Ishikawa (cell line): Measurements from ENCODE around the gene NPAS2.

Source experiments
- CEBPB ChIP-seq: IDR thresholded peaks from 2 replicates; pipeline ENCODE4 v1.6.1; 2012
- CREB1 ChIP-seq: IDR thresholded peaks from 2 replicates; pipeline ENCODE4 v1.6.1; 2012; ENCODE audit warnings: low read depth
- EGR1 ChIP-seq: IDR thresholded peaks from 2 replicates; pipeline ENCODE4 v1.6.1; 2012
- EP300 ChIP-seq: IDR thresholded peaks from 2 replicates; pipeline ENCODE4 v1.6.1; 2012; ENCODE audit warnings: borderline replicate concordance
- FOXM1 ChIP-seq: IDR thresholded peaks from 2 replicates; pipeline ENCODE4 v1.6.1; 2012; ENCODE audit warnings: low read depth, borderline replicate concordance
- NFIC ChIP-seq: IDR thresholded peaks from 2 replicates; pipeline ENCODE4 v1.6.1; 2012
- RAD21 ChIP-seq: IDR thresholded peaks from 2 replicates; pipeline ENCODE4 v1.6.1; 2012; ENCODE audit warnings: low read depth
- TAF1 ChIP-seq: IDR thresholded peaks from 2 replicates; pipeline ENCODE4 v1.6.1; 2012; ENCODE audit warnings: low read depth, mild to moderate bottlenecking
- TCF12 ChIP-seq: IDR thresholded peaks from 2 replicates; pipeline ENCODE4 v1.6.1; 2012; ENCODE audit warnings: low read depth
- TEAD4 ChIP-seq: IDR thresholded peaks from 2 replicates; pipeline ENCODE4 v1.6.1; 2012
- USF1 ChIP-seq: IDR thresholded peaks from 2 replicates; pipeline ENCODE4 v1.6.1; 2012
- YY1 ChIP-seq: IDR thresholded peaks from 2 replicates; pipeline ENCODE4 v1.6.1; 2012; ENCODE audit warnings: low read depth
- ZBTB7A ChIP-seq: IDR thresholded peaks from 2 replicates; pipeline ENCODE4 v1.6.1; 2012; ENCODE audit warnings: low read depth
- TF ChIP-seq, protein P1 (sequence below): IDR thresholded peaks from 2 replicates; pipeline ENCODE4 v1.6.1; 2012
- TF ChIP-seq, protein P2 (sequence below): IDR thresholded peaks from 2 replicates; pipeline ENCODE4 v1.6.1; 2012; ENCODE audit warnings: low read depth, mild to moderate bottlenecking

NPAS2 gene

DNA sequence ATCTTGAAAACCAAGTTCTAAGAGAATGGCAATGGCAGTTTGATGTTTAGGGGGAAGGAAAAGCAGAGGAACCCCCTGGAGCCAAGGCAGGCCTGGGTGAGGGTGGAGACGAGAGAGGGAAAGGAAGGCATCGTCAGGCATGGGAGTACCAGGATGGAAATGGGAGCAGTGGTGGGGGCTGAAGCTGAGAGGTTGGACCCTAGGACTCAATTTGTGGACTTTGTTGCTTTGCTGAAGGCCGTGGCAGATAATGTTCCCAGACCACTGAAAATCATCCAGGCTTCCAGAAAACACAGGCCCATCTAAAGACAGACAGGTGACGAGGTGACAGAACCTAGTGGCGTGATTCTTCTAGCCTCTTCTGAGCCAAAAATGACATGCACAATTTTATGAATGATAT lies 4.9 kb downstream of the NPAS2 start:
- TF ChIP-seq TCF12 = no peak

DNA sequence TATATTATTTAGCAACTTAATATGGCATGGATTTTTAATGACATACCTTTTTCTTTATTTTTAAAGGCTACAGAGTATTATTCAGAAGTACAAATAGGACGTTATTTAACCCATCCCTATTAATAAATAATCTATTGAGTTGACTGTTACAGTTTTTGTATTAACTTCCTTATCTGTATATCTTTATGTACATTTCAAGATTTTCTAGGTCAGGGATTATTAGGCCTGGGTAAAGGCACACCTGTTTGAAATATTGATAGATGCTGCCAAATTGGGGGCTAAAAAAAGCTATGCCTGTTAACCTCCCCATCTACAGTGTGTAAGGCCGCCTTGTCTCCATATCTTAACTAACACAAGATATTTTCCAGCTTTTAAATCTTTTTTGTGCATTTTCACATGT lies 6.6 kb downstream of the NPAS2 start:
- TF ChIP-seq EP300 = no peak
- TF ChIP-seq TAF1 = no peak
- TF ChIP-seq TCF12 = no peak
- no peak for TF ChIP-seq YY1
- TF ChIP-seq, protein P1, sequence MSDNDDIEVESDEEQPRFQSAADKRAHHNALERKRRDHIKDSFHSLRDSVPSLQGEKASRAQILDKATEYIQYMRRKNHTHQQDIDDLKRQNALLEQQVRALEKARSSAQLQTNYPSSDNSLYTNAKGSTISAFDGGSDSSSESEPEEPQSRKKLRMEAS = no peak
- no peak for TF ChIP-seq RAD21
- TF ChIP-seq NFIC = no peak
- TF ChIP-seq USF1 = no peak
- TF ChIP-seq FOXM1 = no peak

- TF ChIP-seq TAF1 (no peak), NFIC (no peak), USF1 (no peak), FOXM1 (no peak), EP300 (no peak), TCF12 (no peak)
- TF ChIP-seq, protein P1 = no peak
- TF ChIP-seq, protein P2, sequence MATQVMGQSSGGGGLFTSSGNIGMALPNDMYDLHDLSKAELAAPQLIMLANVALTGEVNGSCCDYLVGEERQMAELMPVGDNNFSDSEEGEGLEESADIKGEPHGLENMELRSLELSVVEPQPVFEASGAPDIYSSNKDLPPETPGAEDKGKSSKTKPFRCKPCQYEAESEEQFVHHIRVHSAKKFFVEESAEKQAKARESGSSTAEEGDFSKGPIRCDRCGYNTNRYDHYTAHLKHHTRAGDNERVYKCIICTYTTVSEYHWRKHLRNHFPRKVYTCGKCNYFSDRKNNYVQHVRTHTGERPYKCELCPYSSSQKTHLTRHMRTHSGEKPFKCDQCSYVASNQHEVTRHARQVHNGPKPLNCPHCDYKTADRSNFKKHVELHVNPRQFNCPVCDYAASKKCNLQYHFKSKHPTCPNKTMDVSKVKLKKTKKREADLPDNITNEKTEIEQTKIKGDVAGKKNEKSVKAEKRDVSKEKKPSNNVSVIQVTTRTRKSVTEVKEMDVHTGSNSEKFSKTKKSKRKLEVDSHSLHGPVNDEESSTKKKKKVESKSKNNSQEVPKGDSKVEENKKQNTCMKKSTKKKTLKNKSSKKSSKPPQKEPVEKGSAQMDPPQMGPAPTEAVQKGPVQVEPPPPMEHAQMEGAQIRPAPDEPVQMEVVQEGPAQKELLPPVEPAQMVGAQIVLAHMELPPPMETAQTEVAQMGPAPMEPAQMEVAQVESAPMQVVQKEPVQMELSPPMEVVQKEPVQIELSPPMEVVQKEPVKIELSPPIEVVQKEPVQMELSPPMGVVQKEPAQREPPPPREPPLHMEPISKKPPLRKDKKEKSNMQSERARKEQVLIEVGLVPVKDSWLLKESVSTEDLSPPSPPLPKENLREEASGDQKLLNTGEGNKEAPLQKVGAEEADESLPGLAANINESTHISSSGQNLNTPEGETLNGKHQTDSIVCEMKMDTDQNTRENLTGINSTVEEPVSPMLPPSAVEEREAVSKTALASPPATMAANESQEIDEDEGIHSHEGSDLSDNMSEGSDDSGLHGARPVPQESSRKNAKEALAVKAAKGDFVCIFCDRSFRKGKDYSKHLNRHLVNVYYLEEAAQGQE = no peak
Measured at GRCh38 chr2:100831158-100831750, 11.3 kb downstream of the NPAS2 start.

DNA sequence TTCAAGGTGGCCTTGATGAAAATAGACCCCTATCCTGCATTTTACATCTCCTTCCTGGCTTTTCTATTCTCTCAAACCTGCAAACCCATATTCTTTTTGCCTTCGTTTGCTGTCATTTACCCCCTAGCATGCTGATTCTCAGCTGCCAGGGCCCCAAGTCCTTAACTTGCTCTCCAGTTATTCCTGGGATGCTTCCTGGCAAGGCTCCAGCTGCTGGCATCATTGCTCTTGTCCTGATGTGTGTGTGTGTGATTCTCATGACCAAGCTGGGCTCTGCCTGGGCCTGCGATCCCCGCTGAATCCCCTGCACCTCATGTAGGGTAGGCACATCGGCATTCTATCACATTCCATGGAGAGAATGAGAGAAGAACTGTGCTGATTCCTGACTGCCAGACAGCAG lies 11.9 kb downstream of the NPAS2 start:
- TF ChIP-seq TEAD4 = no peak
- TF ChIP-seq USF1 = no peak
- TF ChIP-seq CREB1 = no peak
- no peak for TF ChIP-seq EP300
- no peak for TF ChIP-seq TCF12
- no peak for TF ChIP-seq YY1
- TF ChIP-seq RAD21 = no peak
- TF ChIP-seq NFIC = no peak
- TF ChIP-seq, protein P2 = no peak
- TF ChIP-seq TAF1 = no peak

DNA sequence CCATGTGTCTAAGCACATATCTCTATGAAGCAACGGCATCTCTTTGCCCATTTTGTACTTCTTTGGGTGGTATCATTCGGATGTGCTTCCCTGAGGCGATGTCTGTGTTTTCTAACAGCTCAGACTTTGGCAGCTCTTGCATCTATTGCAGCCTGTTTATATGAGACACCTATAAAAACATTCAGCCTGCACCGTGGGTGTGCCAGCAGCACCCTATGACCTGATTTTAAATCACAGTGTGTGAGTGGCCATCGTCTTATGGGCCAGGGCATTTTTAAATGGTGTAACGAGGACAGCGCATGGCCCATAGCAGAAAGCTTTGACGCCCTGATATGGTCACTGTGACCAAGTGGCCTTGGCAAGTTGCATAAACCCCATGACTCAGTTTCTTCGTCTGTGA lies 12.9 kb downstream of the NPAS2 start:
- TF ChIP-seq, protein P1 = no peak
- no peak for TF ChIP-seq CREB1
- no peak for TF ChIP-seq TEAD4
- no peak for TF ChIP-seq ZBTB7A
- no peak for TF ChIP-seq EP300
- no peak for TF ChIP-seq NFIC
- no peak for TF ChIP-seq FOXM1
- no peak for TF ChIP-seq RAD21
- TF ChIP-seq YY1 = no peak
- TF ChIP-seq TAF1 = no peak
- TF ChIP-seq, protein P2 = no peak
- no peak for TF ChIP-seq TCF12
- TF ChIP-seq CEBPB = no peak
- TF ChIP-seq EGR1 = no peak
- TF ChIP-seq USF1 = no peak
